Measurements from ENCODE around the gene ARHGEF19.

The ARHGEF19 gene

GRCh38 chr1:16174261-16174868 lies 38.1 kb downstream of the ARHGEF19 start:
- TF ChIP-seq CTCF (IDR thresholded peaks at IDR 0.05; ENCODE audit: control insufficient read depth, insufficient read depth, low read depth, low read length, missing control alignments): no peak
- no peak overlapping the region for H3K4me3 ChIP-seq (ENCODE audit: control insufficient read depth, low read depth, low read length)
- no peak for DNase-seq (ENCODE audit: low read depth)

DNA sequence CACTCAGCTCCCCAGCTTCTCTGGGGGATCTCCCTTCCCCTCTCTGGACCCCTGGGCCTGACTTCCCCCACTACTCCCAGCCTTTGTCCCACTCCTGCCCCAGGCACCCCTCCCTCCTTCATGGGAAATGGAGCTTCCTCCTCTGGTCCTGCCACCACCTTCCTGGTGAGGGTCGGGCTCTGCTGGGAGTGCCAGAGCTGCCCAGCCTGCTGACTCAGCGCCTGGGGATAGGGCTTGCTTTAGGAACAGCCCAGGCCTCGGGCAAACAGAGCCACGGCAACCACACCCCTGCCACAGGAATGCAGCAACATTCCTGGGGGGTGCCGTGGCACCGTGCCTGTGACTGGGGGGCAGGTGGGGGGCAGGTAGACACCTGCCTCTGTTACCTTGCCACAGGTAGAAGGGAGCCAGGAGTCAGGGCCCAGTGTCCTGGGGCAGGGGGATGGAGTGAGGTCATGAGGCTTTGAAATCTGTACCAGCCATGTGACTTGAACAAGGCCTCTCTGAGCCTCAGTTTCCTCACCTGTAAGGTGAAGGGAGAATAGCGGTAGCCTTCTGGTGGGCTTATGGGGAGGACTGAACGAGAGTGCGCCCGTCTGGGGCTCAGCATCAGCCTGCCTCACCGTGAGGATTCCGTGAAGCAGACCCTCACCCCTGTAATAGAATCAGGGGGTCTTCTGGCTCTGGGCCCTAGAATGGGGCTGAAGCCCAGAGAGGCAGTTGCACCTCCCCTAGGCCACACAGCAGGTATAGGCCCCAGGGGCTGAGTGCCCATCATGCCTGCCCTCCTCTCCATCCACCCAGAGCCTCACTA lies 38.8 kb downstream of the ARHGEF19 start:
- DNase-seq (ENCODE audit: low read depth): no peak
- H3K4me3 ChIP-seq (ENCODE audit: control insufficient read depth, low read depth, low read length): no peak overlapping the region
- TF ChIP-seq CTCF (IDR thresholded peaks at IDR 0.05; ENCODE audit: control insufficient read depth, insufficient read depth, low read depth, low read length, missing control alignments): no peak

- no peak for TF ChIP-seq CTCF (IDR thresholded peaks at IDR 0.05; ENCODE audit: control insufficient read depth, insufficient read depth, low read depth, low read length, missing control alignments)
- no peak overlapping the region for H3K4me3 ChIP-seq (ENCODE audit: control insufficient read depth, low read depth, low read length)
- no peak for DNase-seq (ENCODE audit: low read depth)
These were observed 39.4 kb downstream of the ARHGEF19 start for GRCh38 chr1:16172964-16173446.

DNA sequence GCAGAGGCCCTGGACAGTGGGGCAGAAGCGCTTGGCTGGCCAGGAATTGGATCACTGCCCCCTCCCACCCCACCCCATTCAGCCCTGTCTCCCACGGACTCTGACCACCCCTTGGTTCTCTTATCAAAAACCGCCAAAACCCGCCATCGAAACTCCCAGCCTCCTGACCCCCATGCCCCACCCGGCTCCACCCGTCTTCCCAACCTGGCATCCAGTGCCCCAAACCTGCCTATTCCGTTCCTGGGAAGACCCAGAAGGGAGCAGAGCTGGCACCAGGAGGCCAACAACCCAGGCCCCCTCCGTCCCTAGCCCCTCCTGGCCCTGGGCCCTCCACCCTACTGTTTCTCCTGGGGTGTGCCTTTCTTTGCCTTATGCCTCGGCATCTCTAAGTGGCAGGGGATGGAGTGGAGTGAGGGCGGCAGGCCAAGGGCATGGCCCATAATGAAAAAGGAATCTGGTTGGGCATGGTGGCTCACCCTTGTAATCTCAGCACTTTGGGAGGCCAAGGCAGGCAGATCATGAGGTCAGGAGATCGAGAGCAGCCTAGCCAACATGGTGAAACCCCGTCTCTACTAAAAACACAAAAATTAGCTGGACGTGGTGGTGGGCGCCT lies 40.1 kb downstream of the ARHGEF19 start:
- H3K4me3 ChIP-seq (ENCODE audit: control insufficient read depth, low read depth, low read length): no peak overlapping the region
- TF ChIP-seq CTCF (IDR thresholded peaks at IDR 0.05; ENCODE audit: control insufficient read depth, insufficient read depth, low read depth, low read length, missing control alignments): no peak
- no peak for DNase-seq (ENCODE audit: low read depth)

DNA sequence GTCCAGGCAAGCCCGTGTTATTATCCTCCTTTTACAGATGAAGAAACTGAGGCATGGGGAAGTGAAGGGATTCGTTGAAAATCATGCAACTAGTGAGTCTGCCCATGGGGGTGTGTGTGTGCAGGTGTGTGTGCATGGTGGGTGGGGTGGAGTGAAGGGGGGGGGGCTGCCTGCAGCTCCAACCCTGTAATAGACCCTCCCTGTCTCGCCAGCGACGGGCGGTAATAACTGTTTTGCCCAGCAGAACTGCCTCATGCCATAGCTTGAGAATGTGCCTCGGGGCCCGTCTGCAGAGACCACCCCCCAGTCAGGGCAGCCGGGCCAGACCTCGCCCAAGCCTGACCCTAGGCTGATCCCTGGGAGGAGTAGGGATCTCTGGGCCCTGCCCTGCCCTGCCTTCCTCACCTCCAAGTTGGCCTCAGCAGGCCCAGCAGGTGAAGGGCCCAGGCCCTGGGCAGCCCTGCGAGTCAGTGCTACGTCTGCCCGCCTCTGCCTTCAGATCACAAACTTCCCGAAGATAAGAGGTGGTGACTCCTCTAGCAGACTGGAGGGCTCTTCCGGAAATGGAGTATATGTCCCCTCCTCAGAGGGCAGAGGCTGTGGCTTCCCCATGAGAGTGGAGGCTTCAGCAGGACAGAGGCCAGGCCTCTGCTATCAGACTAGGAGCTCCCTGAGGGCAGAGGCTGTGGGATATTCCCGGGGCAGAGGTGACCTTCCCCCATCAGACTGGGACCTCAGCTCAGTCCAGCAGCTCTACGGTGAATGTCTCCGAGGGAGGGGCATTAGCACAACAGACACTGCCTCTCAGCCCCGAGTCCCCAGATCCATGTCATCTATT lies 40.9 kb downstream of the ARHGEF19 start:
- DNase-seq (ENCODE audit: low read depth): no peak
- no peak for TF ChIP-seq CTCF (IDR thresholded peaks at IDR 0.05; ENCODE audit: control insufficient read depth, insufficient read depth, low read depth, low read length, missing control alignments)
- no peak overlapping the region for H3K4me3 ChIP-seq (ENCODE audit: control insufficient read depth, low read depth, low read length)

DNA sequence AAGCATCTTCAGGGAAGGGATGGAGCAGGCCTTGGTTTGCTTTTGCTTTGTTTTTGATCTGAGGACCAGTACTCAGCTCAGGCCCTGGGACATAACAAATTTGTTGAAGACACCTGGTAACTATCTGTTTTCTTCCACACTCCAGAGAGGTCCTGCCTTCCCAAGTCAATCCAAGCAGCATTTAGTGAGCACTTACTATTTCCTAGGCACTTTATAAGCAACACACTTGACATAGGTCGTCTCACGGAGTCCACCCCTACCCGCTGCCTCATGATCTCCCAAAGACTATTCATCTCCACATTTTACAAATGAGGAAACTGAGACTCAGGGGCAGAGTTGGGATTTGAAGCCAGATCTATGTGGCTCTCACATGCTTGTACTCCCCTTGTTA lies 42.2 kb downstream of the ARHGEF19 start:
- no peak overlapping the region for H3K4me3 ChIP-seq (ENCODE audit: control insufficient read depth, low read depth, low read length)
- TF ChIP-seq CTCF (IDR thresholded peaks at IDR 0.05; ENCODE audit: control insufficient read depth, insufficient read depth, low read depth, low read length, missing control alignments): no peak
- DNase-seq (ENCODE audit: low read depth): no peak
